GM12878 (cell line): ENCODE measurements around the gene TNS4. TPM values are rescaled to one million over a fixed set of nuclear protein-coding genes. Genes with fewer than 3 reads are reported as not detected.

Experiments used
- FOXM1 ChIP-seq: IDR thresholded peaks from 2 replicates; pipeline ENCODE4 v1.6.1; 2012; ENCODE audit warnings: low read depth, mild to moderate bottlenecking, inconsistent platforms, low read length, moderate library complexity
- HDAC6 ChIP-seq: fragments of 200-600 bp; sonication (generic); IDR thresholded peaks from one replicate; pipeline ENCODE4 v1.8.0; 2017; ENCODE audit warnings: antibody characterized with exemption; ENCODE audit not compliant: unreplicated experiment
- MYC ChIP-seq: IDR thresholded peaks from 2 replicates; pipeline ENCODE4 v1.6.1; 2011; ENCODE audit warnings: mild to moderate bottlenecking, low read length, moderate library complexity, inconsistent platforms; ENCODE audit not compliant: insufficient read depth, insufficient replicate concordance, insufficient read length, severe bottlenecking
- NFXL1 ChIP-seq: fragments of 450-650 bp; IDR thresholded peaks from 2 replicates; pipeline ENCODE4 v1.6.1; 2017; ENCODE audit warnings: antibody characterized with exemption, mild to moderate bottlenecking, borderline replicate concordance
- NR2C1 ChIP-seq: fragments of 450-650 bp; IDR thresholded peaks from 2 replicates; pipeline ENCODE4 v1.6.1; 2017; ENCODE audit warnings: antibody characterized with exemption, mild to moderate bottlenecking, moderate library complexity
- POU2F2 ChIP-seq: IDR thresholded peaks from 3 replicates; pipeline ENCODE4 v1.6.1; 2011; ENCODE audit warnings: low read depth, mild to moderate bottlenecking, low read length, borderline replicate concordance
- RB1 ChIP-seq: fragments of 450-650 bp; formaldehyde crosslinking; IDR thresholded peaks from 2 replicates; pipeline ENCODE4 v1.6.1; 2017; ENCODE audit warnings: mild to moderate bottlenecking, borderline replicate concordance
- SMAD5 ChIP-seq: IDR thresholded peaks from 2 replicates; pipeline ENCODE4 v1.6.1; 2016; ENCODE audit warnings: antibody characterized with exemption, low read depth
- polyA plus RNA-seq, 11 experiments: library from polyadenylated mRNA; depleted of rRNA in 4 of 11; unstranded in 6 of 11; stranded (reverse) in 5 of 11; fragments of >200 nt; fragmentation: Nextera tagmentation in 4 of 11; fragmentation: Illumina TruSeq in 1 of 11; extraction: Ambion mirVana in 4 of 11; extraction: Trizol in 1 of 11; gene quantifications; 1 replicate in 1 of 11; 2 replicates in 10 of 11; pipeline versions ENCODE4 v1.2.1 to v1.2.3, GENCODE V29; 2011 to 2016; ENCODE audit warnings: inconsistent platforms in 2 of 11, missing spikeins in 2 of 11, low read depth in 1 of 11
- total RNA-seq, 4 experiments: library from RNA; depleted of rRNA in 3 of 4; stranded (reverse); fragments of >200 nt in 3 of 4; fragmentation: Illumina TruSeq in 1 of 4; extraction: Trizol in 1 of 4; gene quantifications; 2 replicates each; pipeline versions ENCODE4 v1.2.1 to v1.2.3, GENCODE V29; 2013 to 2021
- TF ChIP-seq, protein P1 (sequence below): IDR thresholded peaks from 2 replicates; pipeline ENCODE4 v1.6.1; 2011; ENCODE audit warnings: low read depth, mild to moderate bottlenecking, low read length, moderate library complexity, borderline replicate concordance; ENCODE audit errors: extremely low read depth
- TF ChIP-seq, protein P2 (sequence below): IDR thresholded peaks from 2 replicates; pipeline ENCODE4 v1.6.1; 2012; ENCODE audit warnings: low read length, inconsistent platforms
- TF ChIP-seq, protein P3 (sequence below): fragments of 450-650 bp; IDR thresholded peaks from 2 replicates; pipeline ENCODE4 v1.6.1; 2014; ENCODE audit warnings: mild to moderate bottlenecking
- TF ChIP-seq, protein P4 (sequence below): fragments of 450-650 bp; IDR thresholded peaks from 2 replicates; pipeline ENCODE4 v1.6.1; 2016; ENCODE audit warnings: mild to moderate bottlenecking
- TF ChIP-seq, protein P5 (sequence below): IDR thresholded peaks from 2 replicates; pipeline ENCODE4 v1.6.1; 2012; ENCODE audit warnings: low read depth, low read length, improper control_type of control experiment
- TF ChIP-seq, protein P6 (sequence below): IDR thresholded peaks from 2 replicates; pipeline ENCODE4 v1.6.1; 2012; ENCODE audit warnings: low read depth, low read length, improper control_type of control experiment
- TF ChIP-seq, protein P7 (sequence below): fragments of 450-650 bp; IDR thresholded peaks from 2 replicates; pipeline ENCODE4 v1.6.1; 2017; ENCODE audit warnings: mild to moderate bottlenecking, moderate library complexity

The TNS4 gene
- total and polyA plus RNA-seq, 10 of the 15 experiments (the other 5 are each of a cell fraction or from before 2014, with no cell fraction given), result 0.10 to 0.90 (median 0.68) TPM; not detected in 2

DNA sequence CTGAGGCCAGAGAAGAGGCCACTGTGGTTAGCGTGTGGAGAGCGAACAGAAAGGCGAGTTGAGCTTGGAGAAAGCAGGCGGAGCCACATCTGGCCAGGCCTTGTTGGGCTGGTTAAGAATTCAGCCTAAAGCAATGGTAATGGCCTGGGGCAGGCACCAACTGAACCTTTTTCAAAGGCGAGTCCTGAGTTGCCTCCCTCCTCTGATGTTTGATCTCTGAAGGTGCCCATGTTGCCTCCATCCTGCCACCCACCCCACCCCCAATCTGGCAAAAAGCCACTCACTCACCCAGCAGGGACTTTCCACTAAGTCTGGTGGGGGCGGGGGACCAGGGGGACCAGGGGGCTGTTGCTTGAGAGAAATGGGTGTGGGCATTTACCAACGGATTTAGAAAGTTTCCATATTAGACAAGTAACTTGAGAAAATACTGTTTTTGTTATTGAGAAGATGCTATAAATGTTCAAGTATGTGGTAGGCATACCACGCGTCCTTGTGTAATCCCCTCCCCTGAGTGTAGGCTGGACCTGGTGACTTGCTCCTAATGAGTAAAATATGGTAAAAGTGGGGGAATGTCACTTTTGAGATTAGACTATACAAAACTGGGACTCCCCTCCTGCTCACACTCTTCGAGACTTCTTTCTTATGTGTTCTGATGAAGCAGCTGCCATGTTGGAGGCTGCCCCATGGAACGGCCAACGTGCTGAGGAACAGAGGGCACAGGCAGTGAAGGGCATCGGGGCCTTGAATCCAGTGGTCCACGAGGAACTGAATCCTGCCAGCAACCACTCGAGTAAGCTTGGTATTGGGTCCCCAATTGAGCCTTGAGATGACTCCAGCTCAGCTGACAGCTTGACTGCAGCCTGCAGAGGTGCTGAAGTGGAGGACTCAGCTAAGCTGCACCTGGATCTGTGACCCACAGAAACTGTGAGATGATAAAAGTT is 29.9 kb upstream of the TNS4 start (continued):
- TF ChIP-seq, protein P1, sequence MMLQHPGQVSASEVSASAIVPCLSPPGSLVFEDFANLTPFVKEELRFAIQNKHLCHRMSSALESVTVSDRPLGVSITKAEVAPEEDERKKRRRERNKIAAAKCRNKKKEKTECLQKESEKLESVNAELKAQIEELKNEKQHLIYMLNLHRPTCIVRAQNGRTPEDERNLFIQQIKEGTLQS, result no peak
- TF ChIP-seq, protein P2, sequence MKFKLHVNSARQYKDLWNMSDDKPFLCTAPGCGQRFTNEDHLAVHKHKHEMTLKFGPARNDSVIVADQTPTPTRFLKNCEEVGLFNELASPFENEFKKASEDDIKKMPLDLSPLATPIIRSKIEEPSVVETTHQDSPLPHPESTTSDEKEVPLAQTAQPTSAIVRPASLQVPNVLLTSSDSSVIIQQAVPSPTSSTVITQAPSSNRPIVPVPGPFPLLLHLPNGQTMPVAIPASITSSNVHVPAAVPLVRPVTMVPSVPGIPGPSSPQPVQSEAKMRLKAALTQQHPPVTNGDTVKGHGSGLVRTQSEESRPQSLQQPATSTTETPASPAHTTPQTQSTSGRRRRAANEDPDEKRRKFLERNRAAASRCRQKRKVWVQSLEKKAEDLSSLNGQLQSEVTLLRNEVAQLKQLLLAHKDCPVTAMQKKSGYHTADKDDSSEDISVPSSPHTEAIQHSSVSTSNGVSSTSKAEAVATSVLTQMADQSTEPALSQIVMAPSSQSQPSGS, result no peak
- no peak for TF ChIP-seq NFXL1
- TF ChIP-seq, protein P3, sequence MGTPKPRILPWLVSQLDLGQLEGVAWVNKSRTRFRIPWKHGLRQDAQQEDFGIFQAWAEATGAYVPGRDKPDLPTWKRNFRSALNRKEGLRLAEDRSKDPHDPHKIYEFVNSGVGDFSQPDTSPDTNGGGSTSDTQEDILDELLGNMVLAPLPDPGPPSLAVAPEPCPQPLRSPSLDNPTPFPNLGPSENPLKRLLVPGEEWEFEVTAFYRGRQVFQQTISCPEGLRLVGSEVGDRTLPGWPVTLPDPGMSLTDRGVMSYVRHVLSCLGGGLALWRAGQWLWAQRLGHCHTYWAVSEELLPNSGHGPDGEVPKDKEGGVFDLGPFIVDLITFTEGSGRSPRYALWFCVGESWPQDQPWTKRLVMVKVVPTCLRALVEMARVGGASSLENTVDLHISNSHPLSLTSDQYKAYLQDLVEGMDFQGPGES, result no peak
- TF ChIP-seq, protein P4, sequence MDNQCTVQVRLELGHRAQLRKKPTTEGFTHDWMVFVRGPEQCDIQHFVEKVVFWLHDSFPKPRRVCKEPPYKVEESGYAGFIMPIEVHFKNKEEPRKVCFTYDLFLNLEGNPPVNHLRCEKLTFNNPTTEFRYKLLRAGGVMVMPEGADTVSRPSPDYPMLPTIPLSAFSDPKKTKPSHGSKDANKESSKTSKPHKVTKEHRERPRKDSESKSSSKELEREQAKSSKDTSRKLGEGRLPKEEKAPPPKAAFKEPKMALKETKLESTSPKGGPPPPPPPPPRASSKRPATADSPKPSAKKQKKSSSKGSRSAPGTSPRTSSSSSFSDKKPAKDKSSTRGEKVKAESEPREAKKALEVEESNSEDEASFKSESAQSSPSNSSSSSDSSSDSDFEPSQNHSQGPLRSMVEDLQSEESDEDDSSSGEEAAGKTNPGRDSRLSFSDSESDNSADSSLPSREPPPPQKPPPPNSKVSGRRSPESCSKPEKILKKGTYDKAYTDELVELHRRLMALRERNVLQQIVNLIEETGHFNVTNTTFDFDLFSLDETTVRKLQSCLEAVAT, result peak; percentile 48
- no peak for TF ChIP-seq MYC
- TF ChIP-seq RB1, result no peak
- no peak; the same call in 1 of the 2 replicates for TF ChIP-seq FOXM1
- TF ChIP-seq, protein P5, sequence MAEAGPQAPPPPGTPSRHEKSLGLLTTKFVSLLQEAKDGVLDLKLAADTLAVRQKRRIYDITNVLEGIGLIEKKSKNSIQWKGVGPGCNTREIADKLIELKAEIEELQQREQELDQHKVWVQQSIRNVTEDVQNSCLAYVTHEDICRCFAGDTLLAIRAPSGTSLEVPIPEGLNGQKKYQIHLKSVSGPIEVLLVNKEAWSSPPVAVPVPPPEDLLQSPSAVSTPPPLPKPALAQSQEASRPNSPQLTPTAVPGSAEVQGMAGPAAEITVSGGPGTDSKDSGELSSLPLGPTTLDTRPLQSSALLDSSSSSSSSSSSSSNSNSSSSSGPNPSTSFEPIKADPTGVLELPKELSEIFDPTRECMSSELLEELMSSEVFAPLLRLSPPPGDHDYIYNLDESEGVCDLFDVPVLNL, result no peak
- TF ChIP-seq, protein P6, sequence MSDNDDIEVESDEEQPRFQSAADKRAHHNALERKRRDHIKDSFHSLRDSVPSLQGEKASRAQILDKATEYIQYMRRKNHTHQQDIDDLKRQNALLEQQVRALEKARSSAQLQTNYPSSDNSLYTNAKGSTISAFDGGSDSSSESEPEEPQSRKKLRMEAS, result no peak
- no peak for TF ChIP-seq HDAC6
- TF ChIP-seq SMAD5, result no peak
- TF ChIP-seq, protein P7, sequence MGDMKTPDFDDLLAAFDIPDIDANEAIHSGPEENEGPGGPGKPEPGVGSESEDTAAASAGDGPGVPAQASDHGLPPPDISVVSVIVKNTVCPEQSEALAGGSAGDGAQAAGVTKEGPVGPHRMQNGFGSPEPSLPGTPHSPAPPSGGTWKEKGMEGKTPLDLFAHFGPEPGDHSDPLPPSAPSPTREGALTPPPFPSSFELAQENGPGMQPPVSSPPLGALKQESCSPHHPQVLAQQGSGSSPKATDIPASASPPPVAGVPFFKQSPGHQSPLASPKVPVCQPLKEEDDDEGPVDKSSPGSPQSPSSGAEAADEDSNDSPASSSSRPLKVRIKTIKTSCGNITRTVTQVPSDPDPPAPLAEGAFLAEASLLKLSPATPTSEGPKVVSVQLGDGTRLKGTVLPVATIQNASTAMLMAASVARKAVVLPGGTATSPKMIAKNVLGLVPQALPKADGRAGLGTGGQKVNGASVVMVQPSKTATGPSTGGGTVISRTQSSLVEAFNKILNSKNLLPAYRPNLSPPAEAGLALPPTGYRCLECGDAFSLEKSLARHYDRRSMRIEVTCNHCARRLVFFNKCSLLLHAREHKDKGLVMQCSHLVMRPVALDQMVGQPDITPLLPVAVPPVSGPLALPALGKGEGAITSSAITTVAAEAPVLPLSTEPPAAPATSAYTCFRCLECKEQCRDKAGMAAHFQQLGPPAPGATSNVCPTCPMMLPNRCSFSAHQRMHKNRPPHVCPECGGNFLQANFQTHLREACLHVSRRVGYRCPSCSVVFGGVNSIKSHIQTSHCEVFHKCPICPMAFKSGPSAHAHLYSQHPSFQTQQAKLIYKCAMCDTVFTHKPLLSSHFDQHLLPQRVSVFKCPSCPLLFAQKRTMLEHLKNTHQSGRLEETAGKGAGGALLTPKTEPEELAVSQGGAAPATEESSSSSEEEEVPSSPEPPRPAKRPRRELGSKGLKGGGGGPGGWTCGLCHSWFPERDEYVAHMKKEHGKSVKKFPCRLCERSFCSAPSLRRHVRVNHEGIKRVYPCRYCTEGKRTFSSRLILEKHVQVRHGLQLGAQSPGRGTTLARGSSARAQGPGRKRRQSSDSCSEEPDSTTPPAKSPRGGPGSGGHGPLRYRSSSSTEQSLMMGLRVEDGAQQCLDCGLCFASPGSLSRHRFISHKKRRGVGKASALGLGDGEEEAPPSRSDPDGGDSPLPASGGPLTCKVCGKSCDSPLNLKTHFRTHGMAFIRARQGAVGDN, result peak; percentile 63
- TF ChIP-seq NR2C1, result no peak
- peak; percentile 8; the same call in 1 of the 3 replicates for TF ChIP-seq POU2F2
